Ishikawa (cell line): ENCODE measurements around the gene SHMT2.

ENCODE experiments used
- CEBPB ChIP-seq: IDR thresholded peaks from 2 replicates; pipeline ENCODE4 v1.6.1; 2012
- CREB1 ChIP-seq: IDR thresholded peaks from 2 replicates; pipeline ENCODE4 v1.6.1; 2012; ENCODE audit warnings: low read depth
- EGR1 ChIP-seq: IDR thresholded peaks from 2 replicates; pipeline ENCODE4 v1.6.1; 2012
- EP300 ChIP-seq: IDR thresholded peaks from 2 replicates; pipeline ENCODE4 v1.6.1; 2012; ENCODE audit warnings: borderline replicate concordance
- FOXM1 ChIP-seq: IDR thresholded peaks from 2 replicates; pipeline ENCODE4 v1.6.1; 2012; ENCODE audit warnings: low read depth, borderline replicate concordance
- MAX ChIP-seq: IDR thresholded peaks from 2 replicates; pipeline ENCODE4 v1.6.1; 2012
- NFIC ChIP-seq: IDR thresholded peaks from 2 replicates; pipeline ENCODE4 v1.6.1; 2012
- RAD21 ChIP-seq: IDR thresholded peaks from 2 replicates; pipeline ENCODE4 v1.6.1; 2012; ENCODE audit warnings: low read depth
- REST ChIP-seq: IDR thresholded peaks from 2 replicates; pipeline ENCODE4 v1.6.1; 2012; ENCODE audit warnings: low read depth, mild to moderate bottlenecking
- TAF1 ChIP-seq: IDR thresholded peaks from 2 replicates; pipeline ENCODE4 v1.6.1; 2012; ENCODE audit warnings: low read depth, mild to moderate bottlenecking
- TCF12 ChIP-seq: IDR thresholded peaks from 2 replicates; pipeline ENCODE4 v1.6.1; 2012; ENCODE audit warnings: low read depth
- TEAD4 ChIP-seq: IDR thresholded peaks from 2 replicates; pipeline ENCODE4 v1.6.1; 2012
- USF1 ChIP-seq: IDR thresholded peaks from 2 replicates; pipeline ENCODE4 v1.6.1; 2012
- YY1 ChIP-seq: IDR thresholded peaks from 2 replicates; pipeline ENCODE4 v1.6.1; 2012; ENCODE audit warnings: low read depth
- ZBTB7A ChIP-seq: IDR thresholded peaks from 2 replicates; pipeline ENCODE4 v1.6.1; 2012; ENCODE audit warnings: low read depth

Gene SHMT2

DNA sequence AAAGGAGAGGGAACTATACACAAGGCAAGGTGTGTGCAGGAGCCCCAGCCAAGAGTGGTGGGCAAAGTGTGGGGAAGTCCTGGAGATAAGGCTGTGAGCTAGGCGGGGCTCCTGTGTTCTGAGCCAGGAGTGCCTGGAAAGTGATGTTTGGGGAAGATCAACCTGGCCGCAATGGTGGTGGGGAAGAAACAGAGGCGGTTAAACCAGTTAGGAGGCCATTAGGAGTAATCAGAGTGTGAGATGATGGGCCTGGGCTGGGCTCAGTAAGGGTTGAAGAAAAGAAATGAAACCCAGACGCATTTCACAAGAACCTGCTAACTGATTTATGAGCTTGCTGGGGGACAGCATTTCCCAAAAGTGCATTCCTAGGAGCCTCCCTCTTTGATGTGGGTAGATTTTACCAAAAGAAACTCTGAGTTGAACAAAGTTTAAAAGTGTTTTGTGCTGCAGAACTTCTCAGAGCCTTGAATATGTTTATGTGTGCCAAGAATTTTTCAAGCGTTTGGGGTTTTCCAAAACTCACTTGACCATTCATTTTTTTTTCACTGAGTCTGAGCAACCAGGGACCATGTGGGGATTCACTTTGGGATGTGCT lies 47.9 kb upstream of the SHMT2 start:
- TF ChIP-seq TCF12 (no peak), REST (no peak), NFIC (no peak), CEBPB (no peak), CREB1 (no peak), EGR1 (no peak), TEAD4 (no peak), ZBTB7A (no peak), MAX (no peak), RAD21 (no peak)

DNA sequence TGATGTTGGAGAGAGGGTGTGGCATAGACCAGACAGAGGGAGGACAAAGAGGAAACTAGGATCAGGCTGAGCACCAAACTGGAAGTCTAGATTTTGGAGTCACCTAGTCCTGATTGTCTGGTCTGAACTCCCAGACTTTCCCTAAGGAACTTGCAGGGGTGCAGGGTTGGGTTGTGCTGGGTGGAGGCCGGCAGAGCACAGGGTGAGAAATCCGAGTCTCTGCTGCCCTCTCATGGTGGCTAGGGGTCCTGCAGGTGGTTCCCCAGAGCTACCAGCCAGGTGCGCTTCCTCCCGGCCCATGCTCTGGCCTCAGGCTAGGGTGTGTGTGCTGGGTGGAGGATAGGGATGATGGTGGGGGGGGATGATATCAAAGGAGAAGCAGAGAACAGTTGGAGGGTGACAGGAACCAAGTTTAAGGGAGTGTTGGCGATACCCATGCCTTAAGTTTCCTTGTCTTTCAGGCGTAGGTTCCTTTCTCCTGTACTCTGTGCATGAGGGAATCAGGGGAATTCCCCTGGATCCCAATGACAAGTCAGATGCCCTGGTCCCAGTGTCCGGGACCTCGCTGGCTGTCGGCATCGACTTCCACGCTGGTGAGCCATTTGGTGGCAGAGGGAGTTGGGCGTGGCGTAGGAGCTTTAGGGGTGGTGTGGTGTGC lies 46.5 kb upstream of the SHMT2 start:
- TF ChIP-seq NFIC (no peak), RAD21 (peak; percentile 97)

GRCh38 chr12:57183939-57184725 lies 45.4 kb upstream of the SHMT2 start:
- TF ChIP-seq EP300 (no peak), ZBTB7A (no peak), CREB1 (no peak), MAX (no peak), NFIC (no peak), CEBPB (no peak), REST (no peak), EGR1 (no peak), TAF1 (no peak), RAD21 (no peak), TEAD4 (no peak), TCF12 (no peak)

DNA sequence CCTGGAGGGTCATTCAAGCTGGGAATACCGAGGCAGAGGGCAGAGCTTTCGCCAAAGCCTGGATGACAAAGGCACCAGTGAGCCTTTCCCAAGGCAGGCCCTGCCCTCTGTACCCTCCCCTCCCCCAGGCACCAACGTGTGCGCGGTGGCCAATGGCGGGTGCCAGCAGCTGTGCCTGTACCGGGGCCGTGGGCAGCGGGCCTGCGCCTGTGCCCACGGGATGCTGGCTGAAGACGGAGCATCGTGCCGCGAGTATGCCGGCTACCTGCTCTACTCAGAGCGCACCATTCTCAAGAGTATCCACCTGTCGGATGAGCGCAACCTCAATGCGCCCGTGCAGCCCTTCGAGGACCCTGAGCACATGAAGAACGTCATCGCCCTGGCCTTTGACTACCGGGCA lies 44.1 kb upstream of the SHMT2 start:
- no peak for TF ChIP-seq TEAD4
- TF ChIP-seq ZBTB7A: no peak
- TF ChIP-seq YY1: no peak
- no peak for TF ChIP-seq USF1
- no peak for TF ChIP-seq EP300
- TF ChIP-seq NFIC: no peak
- no peak for TF ChIP-seq MAX
- TF ChIP-seq CREB1: no peak
- no peak for TF ChIP-seq TAF1
- no peak for TF ChIP-seq EGR1
- no peak for TF ChIP-seq FOXM1
- TF ChIP-seq RAD21: no peak

DNA sequence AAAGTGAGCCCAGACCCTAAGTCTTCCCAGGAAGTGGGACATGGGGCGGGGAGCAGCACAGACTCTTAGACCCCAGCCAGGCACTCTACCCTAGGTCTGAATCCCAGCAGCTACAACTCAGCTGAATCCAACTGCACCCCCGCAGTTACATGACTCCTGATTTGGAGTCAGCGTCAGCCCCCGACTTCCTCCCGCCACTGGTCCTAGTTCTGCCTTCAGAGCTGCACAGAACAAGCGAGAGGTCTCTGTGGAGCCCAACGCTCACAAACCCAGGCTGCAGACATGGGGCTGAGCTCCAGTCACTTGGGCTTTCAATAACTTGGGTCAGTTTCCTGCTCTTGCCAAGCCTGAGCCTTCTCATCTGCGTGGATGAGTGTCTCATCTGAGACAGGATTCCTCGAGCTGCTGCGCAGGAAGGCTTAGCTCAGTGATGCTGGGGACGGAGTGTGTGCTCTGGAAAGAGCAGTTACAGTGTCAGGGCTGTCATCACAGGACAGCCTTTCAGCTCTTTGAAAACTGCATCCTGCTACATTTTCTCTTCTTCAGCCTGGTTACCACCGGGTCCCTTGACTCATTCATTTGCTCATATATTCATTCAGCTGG lies 43.5 kb upstream of the SHMT2 start:
- TF ChIP-seq EP300: no peak
- no peak for TF ChIP-seq NFIC
- no peak for TF ChIP-seq REST
- no peak for TF ChIP-seq FOXM1
- no peak for TF ChIP-seq TAF1
- no peak for TF ChIP-seq TEAD4
- TF ChIP-seq RAD21: no peak
- no peak for TF ChIP-seq CREB1
- TF ChIP-seq TCF12: no peak
- TF ChIP-seq EGR1: no peak
- no peak for TF ChIP-seq MAX
- TF ChIP-seq YY1: no peak
- TF ChIP-seq ZBTB7A: no peak
- TF ChIP-seq CEBPB: no peak
- TF ChIP-seq USF1: no peak
